Neuronal stem cell (in vitro differentiated cells): ENCODE data around the gene TSPAN13.

Experiments used
- DNase-seq: peaks from one replicate; pipeline ENCODE4 v3.0.0-alpha.2; 2013; ENCODE audit warnings: low spot score
- H2AFZ ChIP-seq: one replicate; pipeline ENCODE4 v1.6.1; 2013; ENCODE audit warnings: mild to moderate bottlenecking, low read length, inconsistent platforms
- H2AK5ac ChIP-seq: 2 replicates; pipeline ENCODE4 v1.6.1; 2013; ENCODE audit warnings: low read depth, mild to moderate bottlenecking, inconsistent platforms, low read length, moderate library complexity, mixed read lengths
- H2BK120ac ChIP-seq: 2 replicates; pipeline ENCODE4 v1.6.1; 2013; ENCODE audit warnings: low read depth, mild to moderate bottlenecking, inconsistent platforms, low read length, moderate library complexity, mixed read lengths
- H2BK12ac ChIP-seq: one replicate; pipeline ENCODE4 v1.6.1; 2013; ENCODE audit warnings: low read length, inconsistent platforms
- H2BK15ac ChIP-seq: 2 replicates; pipeline ENCODE4 v1.6.1; 2013; ENCODE audit warnings: mild to moderate bottlenecking, low read length, inconsistent platforms, mixed read lengths
- H2BK5ac ChIP-seq: one replicate; pipeline ENCODE4 v1.6.1; 2013; ENCODE audit warnings: inconsistent platforms, mild to moderate bottlenecking, low read length, moderate library complexity
- H3K14ac ChIP-seq: one replicate; pipeline ENCODE4 v1.6.1; 2013; ENCODE audit warnings: low read length, inconsistent platforms
- H3K18ac ChIP-seq: 2 replicates; pipeline ENCODE4 v1.6.1; 2013; ENCODE audit warnings: low read length, inconsistent platforms
- H3K23ac ChIP-seq: 2 replicates; pipeline ENCODE4 v1.6.1; 2013; ENCODE audit warnings: low read depth, mild to moderate bottlenecking, mixed read lengths, low read length, inconsistent platforms; ENCODE audit not compliant: poor library complexity
- H3K27ac ChIP-seq: replicated peaks from 3 replicates; pipeline ENCODE4 v1.5.1; 2013; ENCODE audit warnings: low read length, inconsistent platforms
- H3K27me3 ChIP-seq, 3 experiments: 2 replicates each; pipeline ENCODE4 v1.6.1; 2013; ENCODE audit warnings: low read length in 3 of 3, mild to moderate bottlenecking in 2 of 3, inconsistent platforms in 1 of 3, low read depth in 1 of 3, mixed read lengths in 1 of 3, moderate library complexity in 1 of 3; ENCODE audit not compliant: control insufficient read depth in 3 of 3, insufficient read depth in 3 of 3
- H3K36me3 ChIP-seq, 2 donors: replicated peaks in 1 of 2; 2 replicates each; pipeline ENCODE4 v1.6.1; 2013; ENCODE audit warnings: low read length in 2 of 2; ENCODE audit not compliant: control insufficient read depth in 2 of 2, insufficient read depth in 2 of 2
- H3K4ac ChIP-seq: 2 replicates; pipeline ENCODE4 v1.6.1; 2013; ENCODE audit warnings: inconsistent platforms, mild to moderate bottlenecking, low read length, moderate library complexity
- H3K4me1 ChIP-seq, 2 donors: 1 replicate in 1 of 2; 2 replicates in 1 of 2; pipeline ENCODE4 v1.6.1; 2013; ENCODE audit warnings: low read length in 2 of 2, low read depth in 1 of 2; ENCODE audit not compliant: control insufficient read depth in 2 of 2, insufficient read depth in 1 of 2
- H3K4me2 ChIP-seq: one replicate; pipeline ENCODE4 v1.6.1; 2013; ENCODE audit warnings: mild to moderate bottlenecking, low read length, inconsistent platforms; ENCODE audit not compliant: insufficient read depth, poor library complexity, severe bottlenecking
- H3K4me3 ChIP-seq, 2 donors: 2 replicates each; pipeline ENCODE4 v1.5.1; 2013; ENCODE audit warnings: low read length in 2 of 2, mild to moderate bottlenecking in 2 of 2, inconsistent platforms in 1 of 2, moderate library complexity in 1 of 2
- H3K79me1 ChIP-seq: one replicate; pipeline ENCODE4 v1.6.1; 2013; ENCODE audit warnings: low read depth, mild to moderate bottlenecking, inconsistent platforms, low read length, moderate library complexity
- H3K9ac ChIP-seq: one replicate; pipeline ENCODE4 v1.6.1; 2013; ENCODE audit warnings: mild to moderate bottlenecking, low read depth, low read length, inconsistent platforms; ENCODE audit not compliant: poor library complexity
- H3K9me3 ChIP-seq, 2 donors: replicated peaks in 1 of 2; 2 replicates each; pipeline versions ENCODE3 to v1.6.1; 2013; ENCODE audit warnings: low read length in 2 of 2, mild to moderate bottlenecking in 2 of 2, inconsistent platforms in 1 of 2, low read depth in 1 of 2, mixed read lengths in 1 of 2, moderate library complexity in 1 of 2; ENCODE audit not compliant: control insufficient read depth in 2 of 2, insufficient read depth in 1 of 2
- H4K8ac ChIP-seq: one replicate; pipeline ENCODE4 v1.6.1; 2013; ENCODE audit warnings: low read depth, mild to moderate bottlenecking, inconsistent platforms, low read length, moderate library complexity
- H4K91ac ChIP-seq: one replicate; pipeline ENCODE4 v1.6.1; 2013; ENCODE audit warnings: low read length, low read depth, mild to moderate bottlenecking, inconsistent platforms; ENCODE audit not compliant: poor library complexity
- WGBS, 2 donors: extraction: QIAGEN DNeasy Blood & Tissue Kit; methylation state at CpG; one replicate each; pipeline ENCODE4 v1.1.7; 2013; ENCODE audit warnings: missing lambda C conversion rate in 2 of 2, mixed read lengths in 1 of 2; ENCODE audit not compliant: insufficient read length in 2 of 2, insufficient replicate concordance in 1 of 2; ENCODE audit errors: extremely low coverage in 2 of 2; 5-methylcytosine and 5-hydroxymethylcytosine counted together

Gene TSPAN13

DNA sequence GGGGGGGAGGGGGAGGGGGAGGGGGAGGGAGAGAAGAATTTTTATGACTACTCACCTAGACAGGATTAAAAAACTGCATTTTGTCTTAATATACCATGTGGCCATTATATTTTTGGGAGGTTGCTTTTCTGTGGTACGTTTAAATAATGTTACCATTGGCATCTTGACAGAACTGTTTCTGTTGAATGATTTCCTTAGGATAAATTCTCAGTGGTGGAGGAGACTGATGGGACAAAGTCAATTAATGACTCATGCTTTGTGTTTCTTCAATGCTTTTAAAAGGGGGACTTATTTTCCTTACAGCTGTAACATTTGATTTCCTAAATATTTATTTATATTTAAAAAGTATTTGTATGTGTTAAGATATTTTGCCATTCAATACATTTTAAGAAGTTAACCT lies 37.5 kb downstream of the TSPAN13 start:
- H3K4me3 ChIP-seq = no peak overlapping the region
- H3K4me1 ChIP-seq = no peaks in the 10 kb centered on the region
- no peak overlapping the region for H3K9ac ChIP-seq
- H2AFZ ChIP-seq = no peak overlapping the region
- no peak for DNase-seq
- no peak overlapping the region for H2BK15ac ChIP-seq
- no peak overlapping the region for H3K23ac ChIP-seq
- no peak overlapping the region for H4K91ac ChIP-seq
- no peaks in the 10 kb centered on the region for H3K27me3 ChIP-seq
- H3K14ac ChIP-seq = no peak overlapping the region
- H2BK120ac ChIP-seq = no peak overlapping the region
- no peaks in the 10 kb centered on the region for H3K79me1 ChIP-seq
- H3K4ac ChIP-seq = no peak overlapping the region
- H3K9me3 ChIP-seq = no peaks in the 10 kb centered on the region
- H3K36me3 ChIP-seq = peaks cover 0 to 7% of the 10 kb centered on the region in 2 donors
- no peak overlapping the region for H4K8ac ChIP-seq
- no peak overlapping the region for H2BK12ac ChIP-seq
- H3K4me2 ChIP-seq = no peak overlapping the region
- WGBS, 2 donors = no CpG with 5 or more reads among the region's 1 CpG
- no peak overlapping the region for H3K27ac ChIP-seq
- no peak overlapping the region for H3K18ac ChIP-seq
- no peak overlapping the region for H2AK5ac ChIP-seq
- no peak overlapping the region for H2BK5ac ChIP-seq

DNA sequence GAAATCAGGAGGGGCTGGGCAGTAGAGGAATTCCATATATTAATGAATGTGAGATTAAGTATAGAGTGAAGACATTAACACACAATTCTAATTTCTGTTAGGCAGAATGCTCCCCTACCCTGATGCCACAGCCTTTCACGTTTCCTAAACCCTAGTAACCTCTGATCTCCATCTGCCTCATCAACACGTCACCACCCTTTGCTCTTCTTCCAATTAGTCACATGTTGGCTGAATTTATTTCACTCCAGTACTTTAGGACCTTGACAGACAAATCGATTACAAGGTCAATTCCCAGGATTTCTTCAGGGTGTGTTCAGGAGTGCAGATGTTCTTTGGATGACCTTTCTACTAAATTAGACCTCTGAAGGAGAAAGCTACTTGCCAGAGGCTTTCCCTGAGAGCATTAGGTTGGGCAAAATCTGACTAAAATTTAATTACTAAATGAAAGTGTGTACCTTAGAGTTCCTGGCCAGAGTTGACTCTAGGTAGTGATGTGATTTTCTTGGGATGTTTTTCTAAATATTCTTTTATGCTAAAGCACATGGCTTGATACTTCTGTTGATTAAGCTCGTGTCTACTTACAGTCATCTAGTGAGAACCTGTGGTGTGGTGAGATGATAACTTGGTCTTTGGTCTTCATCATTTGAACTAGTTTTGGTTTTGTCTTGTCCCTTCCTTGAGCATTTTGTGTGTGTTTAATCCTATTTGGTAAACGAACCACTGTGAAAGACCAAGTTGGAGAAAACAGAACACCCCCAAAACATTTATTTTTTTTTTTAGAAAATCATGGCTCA lies 38.5 kb downstream of the TSPAN13 start:
- no peaks in the 10 kb centered on the region for H3K4me1 ChIP-seq
- H2BK12ac ChIP-seq = no peak overlapping the region
- no peak overlapping the region for H2BK5ac ChIP-seq
- no peak overlapping the region for H3K14ac ChIP-seq
- no peak overlapping the region for H3K4me3 ChIP-seq
- H3K9me3 ChIP-seq = no peaks in the 10 kb centered on the region
- no peak for DNase-seq
- H3K23ac ChIP-seq = no peak overlapping the region
- no peaks in the 10 kb centered on the region for H3K27me3 ChIP-seq
- no peaks in the 10 kb centered on the region for H3K79me1 ChIP-seq
- H2AK5ac ChIP-seq = no peak overlapping the region
- no peak overlapping the region for H2AFZ ChIP-seq
- no peak overlapping the region for H4K8ac ChIP-seq
- no CpG with 5 or more reads among the region's 5 CpGs for WGBS, 2 donors
- peaks cover 0 to 7% of the 10 kb centered on the region in 2 donors for H3K36me3 ChIP-seq
- no peak overlapping the region for H3K9ac ChIP-seq
- no peak overlapping the region for H2BK15ac ChIP-seq
- H2BK120ac ChIP-seq = no peak overlapping the region
- H4K91ac ChIP-seq = no peak overlapping the region
- H3K27ac ChIP-seq = no peak overlapping the region
- no peak overlapping the region for H3K4ac ChIP-seq
- H3K18ac ChIP-seq = no peak overlapping the region
- no peak overlapping the region for H3K4me2 ChIP-seq

DNA sequence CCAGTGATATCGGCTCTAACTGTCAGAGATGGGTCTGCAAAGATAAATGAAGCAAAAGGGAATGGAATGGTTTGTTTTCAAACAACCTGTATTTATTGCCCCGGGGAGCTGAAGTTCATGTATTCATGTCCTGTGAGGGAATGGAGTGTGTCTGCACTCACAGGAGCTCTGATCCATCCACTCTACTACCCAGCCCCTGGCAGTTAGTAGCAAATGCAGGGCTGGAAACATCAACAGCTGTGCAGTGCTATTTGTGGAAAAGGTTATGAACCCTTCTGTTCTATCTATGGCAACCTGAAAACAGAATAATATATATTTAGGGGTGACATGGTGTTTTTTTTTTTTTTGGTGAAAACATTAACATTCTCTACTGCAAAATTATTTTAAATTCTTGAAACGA lies 41.4 kb downstream of the TSPAN13 start:
- Histone ChIP-seq H3K9ac (no peak overlapping the region), H3K27ac (no peak overlapping the region), H2BK12ac (no peak overlapping the region), H3K79me1 (no peaks in the 10 kb centered on the region), H3K9me3 (no peaks in the 10 kb centered on the region), H3K4me3 (no peak overlapping the region), H4K8ac (no peak overlapping the region), H2AFZ (no peak overlapping the region), H3K4ac (no peak overlapping the region), H2BK15ac (no peak overlapping the region), H3K27me3 (no peaks in the 10 kb centered on the region), H2AK5ac (no peak overlapping the region), H2BK120ac (no peak overlapping the region), H3K4me1 (no peaks in the 10 kb centered on the region), H3K23ac (no peak overlapping the region), H4K91ac (no peak overlapping the region), H3K18ac (no peak overlapping the region), H3K4me2 (no peak overlapping the region), H3K36me3 (no peaks in the 10 kb centered on the region), H3K14ac (no peak overlapping the region), H2BK5ac (no peak overlapping the region)
- no CpG with 5 or more reads among the region's 3 CpGs for WGBS, 2 donors
- no peak for DNase-seq

DNA sequence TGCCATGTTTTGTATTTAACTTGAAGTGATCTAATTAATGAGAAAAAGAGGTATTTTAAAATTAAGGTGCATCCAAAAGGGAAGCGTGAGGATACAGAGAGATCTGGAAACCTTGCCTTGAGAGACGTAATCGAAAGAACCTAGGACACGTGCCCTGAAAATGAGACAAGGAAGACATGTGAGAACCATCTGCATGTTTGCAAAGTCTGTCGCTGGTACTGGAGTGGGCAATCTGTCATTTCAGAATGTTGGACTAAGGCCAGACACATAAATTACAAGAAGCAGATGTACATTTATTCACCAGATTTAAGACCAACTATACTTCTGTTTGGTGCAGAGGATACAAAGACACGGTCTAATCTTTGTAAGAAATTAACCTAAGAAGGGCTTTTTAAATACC lies 42.1 kb downstream of the TSPAN13 start:
- Histone ChIP-seq H3K18ac (no peak overlapping the region), H3K4me1 (no peaks in the 10 kb centered on the region), H2AK5ac (no peak overlapping the region), H3K4me3 (no peak overlapping the region), H3K4me2 (no peak overlapping the region), H3K4ac (no peak overlapping the region), H2BK12ac (no peak overlapping the region), H2BK120ac (no peak overlapping the region), H2BK5ac (no peak overlapping the region), H3K27ac (no peak overlapping the region), H3K9me3 (no peaks in the 10 kb centered on the region), H3K9ac (no peak overlapping the region), H3K14ac (no peak overlapping the region), H3K27me3 (no peaks in the 10 kb centered on the region), H4K91ac (no peak overlapping the region), H3K36me3 (no peaks in the 10 kb centered on the region), H3K23ac (no peak overlapping the region), H2AFZ (no peak overlapping the region), H4K8ac (no peak overlapping the region), H2BK15ac (no peak overlapping the region), H3K79me1 (no peaks in the 10 kb centered on the region)
- no CpG with 5 or more reads among the region's 6 CpGs for WGBS, 2 donors
- DNase-seq = no peak
